GM21423 (cell line): ENCODE data around the gene TBC1D22A.

ENCODE experiments used
- ATAC-seq: cut with Tn5 transposase; IDR thresholded peaks from one replicate; pipeline ENCODE4 v1.9.1; 2021; ENCODE audit warnings: mild to moderate bottlenecking, moderate library complexity; ENCODE audit not compliant: unreplicated experiment

The TBC1D22A gene

GRCh38 chr22:46792841-46793261 is 30.4 kb downstream of the TBC1D22A start:
- ATAC-seq, result no peak

DNA sequence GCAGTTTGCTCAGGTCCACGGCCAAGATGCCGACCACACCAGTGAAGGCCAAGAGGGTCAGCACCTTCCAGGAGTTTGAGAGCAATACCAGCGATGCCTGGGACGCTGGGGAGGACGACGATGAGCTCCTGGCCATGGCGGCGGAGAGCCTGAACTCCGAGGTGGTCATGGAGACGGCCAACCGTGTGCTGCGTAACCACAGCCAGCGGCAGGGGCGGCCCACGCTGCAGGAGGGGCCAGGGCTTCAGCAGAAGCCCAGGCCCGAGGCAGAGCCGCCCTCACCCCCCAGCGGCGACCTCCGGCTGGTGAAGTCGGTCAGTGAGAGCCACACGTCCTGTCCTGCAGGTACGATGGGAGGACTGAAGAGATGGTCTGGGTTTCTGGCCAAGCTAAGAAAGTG is 31.0 kb downstream of the TBC1D22A start:
- no peak for ATAC-seq

DNA sequence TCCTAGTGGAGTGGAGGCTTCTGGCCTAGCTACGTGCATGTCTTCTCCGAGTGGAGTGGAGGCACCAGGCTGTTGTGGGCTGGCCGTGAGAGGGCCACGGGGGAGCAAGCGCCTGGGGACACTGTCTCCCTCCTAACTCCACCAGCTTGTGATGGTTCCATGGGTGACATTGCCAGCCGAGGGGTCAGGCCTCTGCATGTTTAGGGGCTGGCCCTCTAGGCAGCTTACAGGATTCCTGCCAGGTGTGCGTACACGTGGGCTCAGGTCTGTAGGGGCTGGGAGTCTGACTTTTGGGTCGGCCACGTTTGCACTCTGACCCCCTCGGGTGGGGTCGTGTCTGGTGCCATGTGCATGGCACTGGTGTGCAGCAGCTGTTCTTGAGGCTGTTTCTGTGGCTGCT is 31.6 kb downstream of the TBC1D22A start:
- no peak for ATAC-seq

DNA sequence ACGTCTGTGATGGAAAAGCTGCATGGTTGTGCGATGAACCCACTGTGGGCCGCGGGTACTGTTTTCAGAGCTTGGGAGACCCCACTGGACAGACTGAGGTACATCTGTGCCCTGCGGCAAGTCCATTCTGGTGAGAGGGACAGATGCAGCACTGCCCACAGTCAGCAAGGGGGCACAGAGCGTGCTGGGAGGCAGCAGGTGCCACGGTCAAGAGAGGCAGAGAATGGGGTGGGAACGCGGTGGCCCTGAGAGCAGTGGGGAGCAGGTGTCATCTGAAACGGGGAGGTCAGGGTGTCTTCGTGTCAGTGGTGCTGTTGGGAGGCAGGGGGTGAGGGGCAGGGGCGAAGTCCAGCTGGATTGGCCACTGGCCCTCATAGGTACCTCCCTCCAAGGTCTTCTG is 32.0 kb downstream of the TBC1D22A start:
- ATAC-seq, result no peak

GRCh38 chr22:46795140-46795539 is 32.7 kb downstream of the TBC1D22A start:
- no peak for ATAC-seq

- ATAC-seq, result no peak
Measured at GRCh38 chr22:46795845-46796565, 33.6 kb downstream of the TBC1D22A start.

- ATAC-seq, result no peak
Measured at GRCh38 chr22:46796566-46797195, 34.2 kb downstream of the TBC1D22A start.

DNA sequence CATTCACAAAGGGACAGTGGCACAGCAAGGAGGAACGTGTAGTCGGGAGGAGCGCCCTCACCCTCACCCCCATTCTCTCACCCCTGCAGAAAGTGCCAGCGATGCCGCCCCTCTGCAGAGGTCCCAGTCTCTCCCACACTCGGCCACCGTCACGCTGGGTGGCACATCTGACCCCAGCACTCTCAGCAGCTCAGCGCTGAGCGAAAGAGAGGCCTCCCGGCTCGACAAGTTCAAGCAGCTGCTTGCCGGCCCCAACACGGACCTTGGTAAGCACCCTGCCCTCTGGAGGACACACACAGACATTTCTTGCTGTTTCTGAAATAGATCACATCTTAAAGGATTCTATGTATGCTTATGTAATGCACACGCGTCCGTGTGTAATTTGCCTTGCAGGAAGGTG is 34.9 kb downstream of the TBC1D22A start:
- ATAC-seq, result no peak

DNA sequence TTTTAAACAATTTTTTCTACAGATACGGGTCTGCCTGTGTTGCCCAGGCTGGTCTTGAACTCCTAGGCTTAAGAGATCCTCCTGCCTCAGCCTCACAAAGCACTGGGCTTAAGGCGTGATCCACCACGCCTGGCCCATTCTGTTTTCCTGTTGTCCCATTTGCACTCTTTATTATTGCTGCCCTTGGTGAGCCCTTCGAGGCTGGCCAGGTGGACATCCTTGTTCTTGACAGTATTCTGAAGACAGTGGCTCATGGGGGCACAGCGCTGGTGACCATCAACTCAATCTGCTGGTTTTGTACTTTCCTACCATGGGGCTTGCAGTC is 35.6 kb downstream of the TBC1D22A start:
- ATAC-seq, result no peak

- no peak for ATAC-seq
Measured at GRCh38 chr22:46798366-46799350, 36.2 kb downstream of the TBC1D22A start.

DNA sequence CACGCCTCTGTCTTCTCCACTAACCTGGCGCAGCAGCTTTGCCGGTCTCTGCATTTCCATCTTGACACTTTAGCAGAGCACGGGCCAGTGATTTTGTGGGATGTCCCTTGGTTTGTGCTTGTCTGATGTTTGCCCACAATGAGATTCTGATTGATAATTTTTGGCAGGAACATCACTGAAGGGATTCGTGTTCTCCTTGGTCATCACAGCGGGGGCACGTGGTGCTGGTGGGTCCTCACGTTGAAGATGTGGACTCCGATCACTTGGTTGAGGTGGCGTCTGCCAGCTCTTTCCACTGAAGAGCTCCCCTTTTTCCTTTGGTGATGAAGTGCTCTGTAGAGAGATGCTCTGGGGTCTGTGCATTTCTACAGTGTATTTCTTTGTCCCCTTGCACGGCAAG is 37.2 kb downstream of the TBC1D22A start:
- ATAC-seq, result no peak

DNA sequence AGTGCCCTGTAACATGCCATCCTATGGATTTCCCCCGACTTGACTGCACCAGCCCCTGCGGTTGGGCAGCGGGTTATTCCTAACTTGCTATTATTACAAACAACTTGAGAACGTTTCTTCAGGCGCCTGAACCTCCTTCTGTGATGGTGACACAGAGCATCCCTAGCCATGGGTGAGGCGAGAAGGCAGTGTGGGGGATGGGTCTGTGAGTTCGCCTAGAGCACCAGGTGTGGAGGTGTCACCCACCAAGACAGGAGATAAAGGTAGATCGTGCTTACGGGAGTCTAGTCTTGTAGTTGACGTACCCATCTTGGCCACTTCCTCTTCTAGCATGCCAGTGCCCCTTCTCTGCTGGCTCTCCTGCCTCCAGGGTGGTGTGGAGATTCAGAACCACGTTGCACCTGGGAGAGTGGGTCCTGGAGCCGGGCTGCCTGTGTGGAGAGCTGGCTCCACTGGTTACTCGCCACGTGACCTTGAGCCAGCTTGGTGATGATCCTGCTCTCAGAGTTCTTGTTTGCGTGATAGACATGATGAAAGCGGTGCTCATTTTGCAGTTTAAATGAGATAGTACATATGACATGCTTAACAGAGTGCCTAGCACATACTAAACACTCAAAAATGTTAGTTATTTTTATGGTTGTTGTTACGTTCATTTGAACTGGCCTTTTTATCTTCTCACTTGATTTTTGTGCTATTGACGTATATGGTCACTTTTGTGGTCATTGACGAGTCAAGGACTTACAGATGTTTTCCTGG is 37.8 kb downstream of the TBC1D22A start:
- no peak for ATAC-seq

- ATAC-seq, result no peak
Measured at GRCh38 chr22:46801331-46801811, 38.9 kb downstream of the TBC1D22A start.

DNA sequence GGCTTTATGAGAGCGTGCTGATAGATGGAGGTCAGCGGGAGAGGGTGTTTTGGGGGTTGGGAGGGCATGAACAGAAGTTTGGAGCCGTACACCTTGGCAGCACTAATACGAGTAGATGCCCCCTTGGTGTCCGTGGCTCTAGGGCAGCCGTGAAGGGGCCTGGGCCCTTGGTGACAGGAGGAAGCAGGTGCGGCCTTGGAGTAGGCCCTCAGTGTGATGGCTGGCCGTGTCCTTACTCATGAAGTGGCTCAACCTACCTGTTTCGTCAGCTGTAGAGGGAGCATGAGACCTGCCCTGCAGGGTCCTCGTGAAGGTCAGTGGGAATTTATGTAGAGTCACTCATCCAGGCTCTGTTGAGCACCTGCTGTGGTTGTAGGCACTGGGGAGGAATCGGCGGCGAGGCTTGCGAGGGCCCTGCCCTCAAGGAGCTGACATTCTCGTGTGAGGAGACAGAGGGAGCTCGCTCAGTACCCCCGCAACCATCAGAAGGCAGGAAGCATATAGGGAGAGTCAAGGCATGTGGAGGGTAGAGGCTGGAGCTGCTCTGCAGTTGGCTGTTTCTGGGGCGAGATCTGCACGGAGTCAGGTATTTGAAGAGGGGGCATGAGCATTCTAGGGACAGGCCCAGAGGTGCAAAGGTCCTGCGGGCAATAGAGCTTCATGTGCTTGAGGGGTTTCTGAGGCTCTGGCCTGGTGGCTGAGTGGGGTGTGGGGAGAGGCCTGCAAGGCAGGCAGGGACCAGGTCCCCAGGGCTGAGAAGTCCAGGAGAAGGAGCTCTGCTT is 39.6 kb downstream of the TBC1D22A start:
- ATAC-seq, result no peak

- no peak for ATAC-seq
Measured at GRCh38 chr22:46802608-46803027, 40.2 kb downstream of the TBC1D22A start.

DNA sequence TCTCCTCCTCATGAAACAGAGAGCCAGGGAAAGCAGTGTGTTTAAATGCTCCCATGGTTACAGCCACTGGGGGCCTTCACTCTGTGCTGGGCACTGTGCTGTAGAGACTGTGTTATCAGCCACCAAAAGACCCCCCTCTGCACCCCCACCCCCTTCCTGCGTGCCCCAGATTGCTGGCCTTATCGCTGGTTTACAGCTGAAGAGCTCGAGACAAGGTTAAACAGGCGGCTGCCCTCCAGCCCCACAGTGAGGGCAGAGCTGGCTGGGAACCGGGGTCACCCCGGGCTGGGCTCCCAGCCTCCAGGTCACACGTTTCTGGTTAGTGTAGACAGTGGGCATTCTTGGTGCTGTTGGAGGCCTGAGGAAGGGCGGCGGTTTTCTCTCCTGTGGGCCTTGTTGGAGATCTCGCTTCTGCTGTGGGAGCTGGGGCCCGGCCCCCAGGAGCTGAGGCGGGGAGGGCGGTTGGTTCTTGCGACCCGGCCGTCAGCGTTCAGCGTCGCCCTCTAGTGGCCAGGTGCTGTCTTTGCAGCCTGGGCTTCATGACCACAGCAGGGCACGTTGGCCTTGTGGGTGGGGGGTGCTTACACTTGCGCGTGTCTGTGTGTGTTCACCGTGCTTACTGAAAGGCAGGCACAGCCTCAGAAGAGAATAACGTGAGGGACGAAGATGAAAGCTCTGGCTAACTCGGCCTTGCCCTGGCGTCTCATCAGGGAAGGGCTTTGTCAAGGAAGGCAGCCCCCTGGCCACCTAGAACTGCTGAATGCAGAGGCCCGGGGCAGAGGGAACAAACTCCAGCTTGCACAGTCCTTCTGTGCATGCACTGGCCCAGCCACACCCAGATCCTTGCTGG is 40.8 kb downstream of the TBC1D22A start:
- ATAC-seq, result no peak

DNA sequence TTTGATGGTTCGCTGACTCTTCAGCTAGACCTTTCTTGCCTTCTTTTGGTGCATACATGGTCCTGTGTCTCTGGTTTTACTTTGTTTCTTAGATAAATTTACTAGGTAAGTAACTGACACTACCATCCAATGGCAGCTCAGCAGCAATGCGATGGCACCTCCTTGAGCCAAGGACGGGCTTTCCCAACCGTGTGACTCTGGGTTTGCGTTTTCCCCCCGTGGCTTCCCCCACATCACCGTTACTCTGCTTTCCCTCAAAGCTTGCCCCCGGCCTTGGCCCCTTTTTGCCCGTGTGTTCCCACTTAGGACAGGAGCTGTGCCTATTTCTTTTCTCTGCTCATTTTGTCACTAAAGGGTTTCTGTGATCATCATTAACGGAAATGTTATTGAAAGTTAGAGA is 41.5 kb downstream of the TBC1D22A start:
- ATAC-seq, result no peak

DNA sequence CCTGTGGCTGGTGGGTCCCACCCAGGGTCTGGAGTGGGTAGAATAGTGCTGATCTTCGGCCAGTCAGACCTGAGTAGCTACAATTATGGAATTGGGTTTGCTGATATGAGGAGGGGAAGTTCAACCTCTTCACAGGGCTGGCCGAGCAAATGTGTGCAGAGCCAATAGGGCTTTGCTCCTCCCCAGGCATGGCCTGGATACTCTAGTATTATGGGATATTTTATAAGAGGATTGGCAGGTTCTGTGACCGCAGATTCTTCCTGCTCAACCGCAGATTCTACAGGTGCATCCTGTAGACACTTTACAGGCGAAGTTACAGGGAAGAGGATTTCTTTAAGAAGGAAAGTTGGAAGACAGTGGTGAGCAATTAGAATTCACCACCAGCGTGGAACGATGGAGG is 44.3 kb downstream of the TBC1D22A start:
- ATAC-seq, result no peak

GRCh38 chr22:46807458-46807857 is 45.0 kb downstream of the TBC1D22A start:
- no peak for ATAC-seq
